Fibroblast of lung (primary cell): ENCODE results near the gene FUOM. TPM values are rescaled to one million over a fixed set of nuclear protein-coding genes. Genes with fewer than 3 reads are reported as not detected.
"Not testable (repeated sequence)": the region's sequence is repeated elsewhere in the genome, so short reads cannot be mapped to it uniquely, and the experiment has no call there.

Source experiments
- DNase-seq, 2 donors: peaks; one replicate each; pipeline versions ENCODE4 v3.0.0 to v3.0.0-alpha.2; 2010; ENCODE audit warnings: low read depth in 2 of 2
- H2AFZ ChIP-seq: 2 replicates; pipeline ENCODE4 v1.5.1; 2012; ENCODE audit warnings: low read length, control low read depth, inconsistent platforms
- H3K27ac ChIP-seq: 2 replicates; pipeline ENCODE4 v1.5.1; 2011; ENCODE audit warnings: low read length, control low read depth; ENCODE audit not compliant: insufficient read depth
- H3K27me3 ChIP-seq: 2 replicates; pipeline ENCODE4 v1.5.1; 2011; ENCODE audit warnings: mild to moderate bottlenecking, low read length; ENCODE audit not compliant: control insufficient read depth, insufficient read depth
- H3K36me3 ChIP-seq: 2 replicates; pipeline ENCODE4 v1.5.1; 2011; ENCODE audit warnings: low read length; ENCODE audit not compliant: control insufficient read depth, insufficient read depth
- H3K4me1 ChIP-seq: 2 replicates; pipeline ENCODE4 v1.5.1; 2011; ENCODE audit warnings: low read length; ENCODE audit not compliant: control insufficient read depth, insufficient read depth; ENCODE audit errors: extremely low read depth
- H3K4me2 ChIP-seq: 2 replicates; pipeline ENCODE4 v1.5.1; 2011; ENCODE audit warnings: low read length, control low read depth; ENCODE audit not compliant: insufficient read depth; ENCODE audit errors: extremely low read depth
- H3K4me3 ChIP-seq, 4 experiments: fragments of 200-600 bp in 1 of 4; sonication (generic) in 1 of 4; replicated peaks in 1 of 4; 2 replicates each; pipeline ENCODE4 v1.5.1; 2011 to 2016; ENCODE audit warnings: low read length in 4 of 4, low read depth in 3 of 4, mild to moderate bottlenecking in 3 of 4, control low read depth in 2 of 4, inconsistent platforms in 1 of 4, mixed read lengths in 1 of 4; ENCODE audit not compliant: insufficient read depth in 1 of 4; ENCODE audit errors: control extremely low read depth in 1 of 4
- H3K79me2 ChIP-seq: 2 replicates; pipeline ENCODE4 v1.5.1; 2012; ENCODE audit warnings: mild to moderate bottlenecking, low read length, inconsistent platforms; ENCODE audit not compliant: control insufficient read depth, insufficient read depth
- H3K9ac ChIP-seq: 2 replicates; pipeline ENCODE4 v1.5.1; 2011; ENCODE audit warnings: mild to moderate bottlenecking, low read length, control low read depth; ENCODE audit not compliant: insufficient read depth
- H3K9me3 ChIP-seq: 2 replicates; pipeline ENCODE4 v1.5.1; 2012; ENCODE audit warnings: low read depth, low read length; ENCODE audit not compliant: control insufficient read depth, insufficient read depth
- H4K20me1 ChIP-seq: 2 replicates; pipeline ENCODE4 v1.5.1; 2011; ENCODE audit warnings: low read length; ENCODE audit not compliant: control insufficient read depth, insufficient read depth; ENCODE audit errors: extremely low read depth
- CTCF ChIP-seq, 2 donors: IDR thresholded peaks in 1 of 2; conservative IDR thresholded peaks in 1 of 2; 1 replicate in 1 of 2; 2 replicates in 1 of 2; pipeline ENCODE4 v1.5.1; 2011 to 2012; ENCODE audit warnings: low read length in 2 of 2, control low read depth in 1 of 2, inconsistent platforms in 1 of 2, low read depth in 1 of 2, mild to moderate bottlenecking in 1 of 2
- EZH2 ChIP-seq: IDR thresholded peaks from 2 replicates; pipeline ENCODE4 v1.5.1; 2012; ENCODE audit warnings: low read length, control low read depth, mild to moderate bottlenecking; ENCODE audit errors: missing control alignments
- polyA plus RNA-seq, 2 donors: library from polyadenylated mRNA; depleted of rRNA in 1 of 2; stranded (reverse) in 1 of 2; unstranded in 1 of 2; fragments of >200 nt; gene quantifications; 2 replicates each; pipeline ENCODE4 v1.2.1, GENCODE V29; 2011 to 2012; ENCODE audit warnings: missing spikeins in 1 of 2
- total RNA-seq: library from RNA; depleted of rRNA; stranded (reverse); fragments of >200 nt; gene quantifications from 2 replicates; pipeline ENCODE4 v1.2.1, GENCODE V29; 2014

The FUOM gene
- total and polyA plus RNA-seq, 2 donors (not counting 1 experiment from before 2014, with no cell fraction given) = 14.2 to 15.0 TPM

DNA sequence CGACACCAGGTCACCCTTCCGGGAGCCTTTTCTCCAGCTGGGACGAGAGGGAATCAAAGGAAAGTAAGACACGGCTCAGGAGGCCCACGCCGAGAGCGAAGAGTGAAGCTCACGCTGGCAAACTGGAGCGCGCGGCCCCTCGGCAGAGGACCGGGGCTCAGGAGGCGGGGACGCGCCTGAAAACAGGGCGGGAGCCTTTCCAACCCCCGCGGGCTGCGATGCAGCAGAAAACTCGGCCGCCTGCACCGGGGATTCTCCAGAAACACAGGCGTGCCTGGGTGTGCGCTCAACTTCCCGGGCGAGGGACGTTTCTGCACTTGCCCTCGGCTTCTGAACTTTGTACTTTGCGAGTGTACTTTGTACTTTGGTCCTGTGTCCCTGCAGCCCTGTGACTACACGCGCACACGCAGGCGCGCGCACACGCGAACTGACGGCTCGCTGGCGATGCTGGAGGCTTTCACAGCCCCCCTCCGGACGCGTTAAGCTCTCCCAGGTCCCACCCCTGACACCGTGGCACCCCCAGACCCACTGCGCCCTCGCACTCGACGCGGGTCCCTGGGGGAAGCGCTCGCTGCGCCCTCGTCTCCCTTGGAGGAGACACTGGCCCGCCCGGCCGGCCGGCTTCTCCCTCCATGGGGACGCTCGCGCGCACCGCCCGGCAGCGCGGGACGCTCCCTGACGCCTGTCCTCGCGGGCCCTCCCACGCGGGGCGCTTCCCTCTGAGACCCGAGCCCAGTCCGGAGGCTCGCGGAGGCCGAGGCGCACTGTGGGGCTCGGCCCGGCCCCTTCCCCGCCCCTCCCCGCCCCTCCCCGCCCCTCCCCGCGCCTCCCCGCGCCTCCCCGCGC is 20.7 kb upstream of the FUOM start:
- no peaks in the 10 kb centered on the region for H3K9me3 ChIP-seq
- DNase-seq = peak; percentile 31 to 49
- H2AFZ ChIP-seq = peak overlapping the region; percentile 94
- H3K36me3 ChIP-seq = no peaks in the 10 kb centered on the region
- no peak for TF ChIP-seq CTCF (conservative IDR thresholded peaks at IDR 0.05 in 1 of 2, IDR thresholded peaks at IDR 0.05 in 1 of 2; ENCODE audit: low read depth in 1 of 2, low read length in 2 of 2)
- TF ChIP-seq EZH2 = no peak
- H3K4me3 ChIP-seq = peak overlapping the region; percentile 54 to 79 (median 74)
- no peaks in the 10 kb centered on the region for H3K79me2 ChIP-seq
- H4K20me1 ChIP-seq = no peaks in the 10 kb centered on the region
- H3K4me1 ChIP-seq = peaks cover 2% of the 10 kb centered on the region
- H3K27me3 ChIP-seq = no peaks in the 10 kb centered on the region
- peak overlapping the region; percentile 26 for H3K9ac ChIP-seq
- H3K27ac ChIP-seq = no peak overlapping the region
- peak overlapping the region; percentile 91 for H3K4me2 ChIP-seq

GRCh38 chr10:133377818-133378250 is 20.0 kb upstream of the FUOM start:
- Histone ChIP-seq H3K4me1 (peaks cover 2% of the 10 kb centered on the region), H3K9me3 (no peaks in the 10 kb centered on the region), H3K4me2 (peak overlapping the region; percentile 91), H3K36me3 (no peaks in the 10 kb centered on the region), H3K9ac (peak overlapping the region; percentile 26), H3K4me3 (peak overlapping the region; percentile 54 to 79 (median 74)), H2AFZ (peak overlapping the region; percentile 94), H3K27ac (no peak overlapping the region), H3K27me3 (no peaks in the 10 kb centered on the region), H4K20me1 (no peaks in the 10 kb centered on the region), H3K79me2 (no peaks in the 10 kb centered on the region)
- TF ChIP-seq EZH2 (no peak), CTCF (conservative IDR thresholded peaks at IDR 0.05 in 1 of 2, IDR thresholded peaks at IDR 0.05 in 1 of 2; ENCODE audit: low read depth in 1 of 2, low read length in 2 of 2) (no peak)
- no peak for DNase-seq

DNA sequence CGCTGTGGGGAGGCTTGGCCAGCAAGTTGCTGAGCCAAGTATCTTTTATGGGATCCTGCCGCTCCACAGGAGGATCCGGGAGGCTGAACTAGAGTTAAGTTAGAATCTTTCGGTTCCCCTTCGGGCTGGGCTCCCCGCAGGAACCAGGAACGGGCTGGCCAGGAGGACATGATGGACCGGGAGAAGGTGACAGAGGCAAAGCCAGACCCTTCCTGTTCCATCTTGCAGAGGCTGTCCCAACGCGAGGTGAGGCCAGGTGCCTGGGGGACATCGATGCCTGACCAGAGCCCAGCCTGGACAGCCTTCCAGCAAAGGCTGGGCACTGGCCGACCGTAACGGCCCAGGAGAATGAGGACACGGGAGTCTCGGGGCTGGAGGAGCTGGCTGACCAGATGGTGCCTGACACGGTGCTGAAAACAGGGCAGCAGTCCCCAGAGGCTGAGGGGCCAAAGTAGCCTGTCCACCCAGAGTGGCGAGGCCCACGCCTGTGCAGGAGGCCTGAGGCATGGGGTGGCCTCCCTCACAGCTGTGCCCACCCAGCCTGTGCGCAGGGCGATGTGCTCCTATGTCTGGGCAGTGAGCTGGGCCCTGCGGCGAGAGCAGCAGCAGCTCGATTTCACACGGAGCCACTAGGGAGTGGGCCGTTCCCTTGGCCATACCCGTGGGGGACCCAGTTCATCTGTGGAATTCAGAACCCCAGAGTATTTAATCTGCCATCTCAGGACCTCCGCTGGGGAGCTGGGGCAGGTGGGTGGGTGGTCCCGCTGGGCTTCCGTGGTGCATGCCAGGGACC is 19.4 kb upstream of the FUOM start:
- Histone ChIP-seq H3K9ac (no peak overlapping the region), H3K9me3 (no peaks in the 10 kb centered on the region), H3K36me3 (no peaks in the 10 kb centered on the region), H3K79me2 (no peaks in the 10 kb centered on the region), H2AFZ (no peak overlapping the region), H3K4me1 (peaks cover 2% of the 10 kb centered on the region), H4K20me1 (no peaks in the 10 kb centered on the region), H3K4me3 (no peak overlapping the region), H3K27ac (no peak overlapping the region), H3K4me2 (no peak overlapping the region), H3K27me3 (no peaks in the 10 kb centered on the region)
- no peak for TF ChIP-seq EZH2
- no peak for TF ChIP-seq CTCF (conservative IDR thresholded peaks at IDR 0.05 in 1 of 2, IDR thresholded peaks at IDR 0.05 in 1 of 2; ENCODE audit: low read depth in 1 of 2, low read length in 2 of 2)
- DNase-seq = no peak

DNA sequence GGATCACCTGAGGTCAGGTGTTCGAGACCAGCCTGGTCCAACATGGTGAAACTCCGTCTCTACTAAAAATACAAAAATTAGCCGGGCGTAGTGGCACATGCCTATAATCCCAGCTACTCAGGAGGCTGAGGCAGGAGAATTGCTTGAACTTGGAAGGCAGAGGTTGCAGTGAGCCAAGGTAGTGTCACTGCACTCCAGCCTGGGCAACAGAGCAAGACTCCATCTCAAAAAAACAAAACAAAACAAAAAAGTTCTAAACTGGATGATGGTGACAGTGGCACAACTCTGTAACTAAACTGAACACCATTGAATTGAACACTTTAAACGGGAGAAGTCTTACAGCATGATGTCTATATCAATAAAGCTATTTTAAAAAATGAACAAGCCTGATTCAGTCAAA is 18.4 kb upstream of the FUOM start:
- H3K36me3 ChIP-seq, H3K27ac ChIP-seq: not testable (repeated sequence)

More for the DNA sequence above, 18.4 kb upstream of the FUOM start:
- not testable (repeated sequence) for H3K4me3 ChIP-seq, H3K4me1 ChIP-seq, H3K9ac ChIP-seq, H4K20me1 ChIP-seq, H3K9me3 ChIP-seq, H3K79me2 ChIP-seq, H2AFZ ChIP-seq, DNase-seq, H3K4me2 ChIP-seq, H3K27me3 ChIP-seq
